NCI-H748 (cell line): ENCODE results near the gene FARP2.
"Not testable (repeated sequence)": the region's sequence is repeated elsewhere in the genome, so short reads cannot be mapped to it uniquely, and the experiment has no call there.

Source experiments
- DNase-seq: peaks from one replicate; lab custom pipeline; 2025; ENCODE audit not compliant: unreplicated experiment; lab: John Stamatoyannopoulos, UW

FARP2 gene

DNA sequence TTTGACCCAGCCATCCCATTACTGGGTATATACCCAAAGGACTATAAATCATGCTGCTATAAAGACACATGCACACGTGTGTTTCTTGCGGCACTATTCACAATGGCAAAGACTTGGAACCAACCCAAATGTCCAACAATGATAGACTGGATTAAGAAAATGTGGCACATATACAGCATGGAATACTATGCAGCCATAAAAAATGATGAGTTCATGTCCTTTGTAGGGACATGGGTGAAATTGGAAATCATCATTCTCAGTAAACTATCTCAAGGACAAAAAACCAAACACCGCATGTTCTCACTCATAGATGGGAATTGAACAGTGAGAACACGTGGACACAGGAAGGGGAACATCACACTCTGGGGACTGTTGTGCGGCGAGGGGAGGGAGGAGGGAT is 40.7 kb downstream of the FARP2 start:
- not testable (repeated sequence) for DNase-seq

GRCh38 chr2:241399941-241400922 is 44.1 kb downstream of the FARP2 start:
- DNase-seq = peak; percentile 20

DNA sequence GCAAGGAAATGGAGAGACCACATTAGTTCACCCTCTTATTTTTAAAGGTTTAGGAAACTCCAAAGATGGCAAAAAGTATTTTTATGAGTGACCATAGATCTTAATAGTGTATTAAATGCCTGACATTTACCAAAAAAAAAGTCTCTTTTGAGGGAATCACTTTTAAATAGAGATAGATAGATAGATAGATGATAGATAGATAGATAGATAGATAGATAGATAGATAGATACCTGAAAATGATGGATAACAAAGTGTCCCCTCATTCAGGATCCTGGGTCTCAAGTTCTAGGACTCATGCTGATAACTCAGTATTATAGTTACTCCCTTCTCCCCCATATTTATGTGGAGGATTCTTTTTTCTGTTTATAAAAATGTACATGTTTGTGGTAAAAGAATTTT is 52.8 kb downstream of the FARP2 start:
- no peak for DNase-seq

DNA sequence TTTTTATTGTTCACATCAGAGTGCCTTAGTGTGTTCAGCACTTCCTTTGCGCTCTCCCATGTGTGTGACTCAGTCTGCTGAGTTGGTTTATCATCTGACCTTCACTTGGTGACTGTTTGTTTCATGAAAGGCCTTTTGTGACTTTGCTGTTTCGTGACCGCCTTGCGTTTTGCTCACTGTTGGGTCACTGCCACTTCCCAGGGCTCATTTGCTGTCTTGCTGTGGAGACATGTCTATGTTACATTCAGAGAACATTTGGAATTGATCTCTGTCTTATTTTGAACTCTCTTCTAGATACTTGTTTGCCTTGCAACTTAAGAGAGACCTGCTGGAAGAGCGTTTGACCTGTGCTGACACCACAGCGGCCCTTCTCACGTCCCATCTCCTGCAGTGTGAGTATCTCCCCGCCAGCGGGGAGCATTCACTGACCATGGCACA is 54.7 kb downstream of the FARP2 start:
- no peak for DNase-seq

DNA sequence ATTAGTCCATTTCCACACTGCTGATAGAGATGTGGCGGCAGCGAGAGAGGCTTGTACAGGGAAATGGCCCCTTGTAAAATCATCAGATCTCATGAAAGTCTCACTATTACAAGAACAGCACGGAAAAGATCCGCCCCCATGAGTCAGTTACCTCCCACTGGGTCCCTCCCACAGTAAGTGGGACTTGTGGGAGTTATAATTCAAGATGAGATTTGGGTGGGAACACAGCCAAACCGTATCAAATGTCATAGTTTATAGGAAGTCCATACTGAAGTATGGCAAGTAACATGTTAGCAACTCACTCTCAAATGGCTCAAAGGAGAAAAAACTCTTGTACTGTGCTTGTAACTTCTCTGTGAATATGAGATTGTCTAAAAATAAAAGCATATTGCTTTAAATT is 56.1 kb downstream of the FARP2 start:
- peak; percentile 52 for DNase-seq

DNA sequence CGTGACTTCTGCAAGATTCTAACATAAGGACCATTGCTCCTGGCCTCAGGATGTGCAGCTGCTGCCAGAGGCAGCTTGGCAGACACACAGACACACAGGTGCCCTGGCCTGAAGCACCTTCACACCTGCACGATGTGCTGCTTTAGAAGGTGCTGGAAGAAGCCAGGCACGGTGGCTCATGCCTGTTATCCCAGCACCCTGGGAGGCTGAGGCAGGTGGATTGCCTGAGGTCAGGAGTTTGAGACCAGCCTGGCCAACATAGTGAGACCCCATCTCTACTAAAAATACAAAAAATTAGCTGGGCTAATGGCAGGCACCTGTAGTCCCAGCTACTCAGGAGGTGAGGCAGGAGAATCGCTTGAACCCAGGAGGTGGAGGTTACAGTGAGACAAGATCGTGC is 57.4 kb downstream of the FARP2 start:
- not testable (repeated sequence) for DNase-seq

GRCh38 chr2:241413929-241414580 is 58.0 kb downstream of the FARP2 start:
- DNase-seq = no peak

- no peak for DNase-seq
These were observed 59.1 kb downstream of the FARP2 start for GRCh38 chr2:241415196-241415595.

DNA sequence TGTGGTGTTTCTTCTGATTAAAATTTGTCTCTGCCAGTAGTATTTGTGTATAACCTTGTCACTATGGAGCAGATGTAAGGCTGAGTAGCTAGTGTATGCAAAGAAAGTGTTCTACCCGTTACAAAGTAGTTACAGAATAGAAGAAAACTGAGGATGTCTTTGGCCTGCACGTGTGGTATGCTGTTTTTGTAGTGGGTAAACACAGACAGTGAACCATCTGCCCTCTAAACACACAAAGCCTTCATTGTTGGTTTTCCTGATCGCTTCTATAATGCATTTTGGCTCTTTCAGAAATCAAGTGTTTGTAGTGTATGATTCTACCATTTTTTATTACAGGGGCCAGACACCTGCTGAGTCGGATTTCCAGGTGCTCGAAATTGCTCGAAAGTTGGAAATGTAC is 61.5 kb downstream of the FARP2 start:
- peak; percentile 98 for DNase-seq

- DNase-seq = no peak
These were observed 65.2 kb downstream of the FARP2 start for GRCh38 chr2:241421330-241421729.

DNA sequence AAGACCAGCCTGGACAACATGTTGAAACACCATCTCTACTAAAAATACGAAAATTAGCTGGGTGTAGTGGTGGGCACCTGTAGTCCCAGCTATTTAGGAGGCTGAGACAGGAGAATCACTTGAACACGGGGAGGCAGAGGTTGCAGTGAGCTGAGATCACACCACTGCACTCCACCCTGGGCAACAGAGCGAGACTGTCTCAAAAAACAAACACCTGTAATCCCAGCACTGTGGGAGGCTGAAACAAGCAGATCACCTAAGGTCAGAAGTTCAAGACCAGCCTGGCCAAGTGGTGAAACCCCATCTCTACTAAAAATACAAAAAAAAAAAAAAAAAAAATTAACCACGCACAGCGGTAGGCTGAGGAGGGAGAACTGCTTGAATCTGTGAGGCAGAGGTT is 65.9 kb downstream of the FARP2 start:
- DNase-seq = not testable (repeated sequence)

GRCh38 chr2:241422350-241422749 is 66.3 kb downstream of the FARP2 start:
- no peak for DNase-seq

GRCh38 chr2:241423489-241423888 is 67.4 kb downstream of the FARP2 start:
- DNase-seq = not testable (repeated sequence)

- DNase-seq = no peak
These were observed 69.3 kb downstream of the FARP2 start for GRCh38 chr2:241425368-241425767.

- DNase-seq = no peak
These were observed 74.1 kb downstream of the FARP2 start for GRCh38 chr2:241430178-241430577.

- DNase-seq = peak; percentile 88
These were observed 76.9 kb downstream of the FARP2 start for GRCh38 chr2:241432824-241433448.

DNA sequence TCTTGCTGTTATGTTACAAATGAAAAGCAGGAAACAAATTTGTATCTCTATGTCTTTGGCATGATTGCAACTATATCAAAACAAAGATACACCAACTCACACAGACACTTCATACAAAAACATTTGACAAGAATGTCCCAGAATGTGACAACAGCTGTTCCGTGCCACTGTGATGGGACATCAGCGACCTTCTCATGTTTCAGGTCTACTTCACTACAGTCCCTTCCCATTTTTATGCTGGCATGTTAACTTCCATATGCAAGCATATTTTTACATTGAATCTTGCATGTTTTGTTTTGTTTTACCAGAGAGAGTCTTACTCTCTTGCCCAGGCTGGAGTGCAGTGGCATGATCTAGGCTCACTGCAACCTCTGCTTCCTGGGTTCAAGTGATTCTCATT is 81.1 kb downstream of the FARP2 start:
- no peak for DNase-seq

- no peak for DNase-seq
These were observed 85.4 kb downstream of the FARP2 start for GRCh38 chr2:241441492-241441891.

GRCh38 chr2:241443486-241444223 is 87.6 kb downstream of the FARP2 start:
- DNase-seq = peak; percentile 16

GRCh38 chr2:241445426-241445825 is 89.3 kb downstream of the FARP2 start:
- no peak for DNase-seq

GRCh38 chr2:241450092-241450491 is 94.0 kb downstream of the FARP2 start:
- not testable (repeated sequence) for DNase-seq
